Measurements from ENCODE around the gene G0S2.

The G0S2 gene

DNA sequence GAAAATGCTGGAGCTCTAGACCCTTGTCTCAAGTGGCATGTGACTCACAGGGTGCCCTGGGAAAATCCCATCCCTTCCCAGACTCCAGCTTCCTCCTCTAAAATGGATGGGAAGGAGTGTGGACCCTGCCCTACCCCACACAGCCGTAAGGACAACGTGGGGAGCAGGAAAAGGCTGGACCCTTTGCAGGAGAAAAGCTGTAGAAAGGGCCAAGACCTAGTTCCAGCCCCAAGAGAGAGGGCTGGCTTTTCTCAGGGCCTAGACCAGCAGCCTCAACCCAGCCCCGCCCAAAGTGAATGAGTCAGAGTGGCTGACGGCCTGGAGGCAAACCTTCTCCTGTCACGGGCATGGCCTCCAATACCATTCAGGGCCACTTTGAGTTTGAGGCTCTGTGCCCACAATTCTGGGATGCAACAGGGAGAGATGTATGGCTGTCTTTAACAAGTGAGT, 24.0 kb upstream of the G0S2 start (continued):
- TF ChIP-seq, protein P1, sequence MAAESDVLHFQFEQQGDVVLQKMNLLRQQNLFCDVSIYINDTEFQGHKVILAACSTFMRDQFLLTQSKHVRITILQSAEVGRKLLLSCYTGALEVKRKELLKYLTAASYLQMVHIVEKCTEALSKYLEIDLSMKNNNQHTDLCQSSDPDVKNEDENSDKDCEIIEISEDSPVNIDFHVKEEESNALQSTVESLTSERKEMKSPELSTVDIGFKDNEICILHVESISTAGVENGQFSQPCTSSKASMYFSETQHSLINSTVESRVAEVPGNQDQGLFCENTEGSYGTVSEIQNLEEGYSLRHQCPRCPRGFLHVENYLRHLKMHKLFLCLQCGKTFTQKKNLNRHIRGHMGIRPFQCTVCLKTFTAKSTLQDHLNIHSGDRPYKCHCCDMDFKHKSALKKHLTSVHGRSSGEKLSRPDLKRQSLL (tag by site-specific recombination; IDR thresholded peaks at IDR 0.05) = peak; percentile 26; the same call in 1 of the 2 replicates
- TF ChIP-seq, protein P2, sequence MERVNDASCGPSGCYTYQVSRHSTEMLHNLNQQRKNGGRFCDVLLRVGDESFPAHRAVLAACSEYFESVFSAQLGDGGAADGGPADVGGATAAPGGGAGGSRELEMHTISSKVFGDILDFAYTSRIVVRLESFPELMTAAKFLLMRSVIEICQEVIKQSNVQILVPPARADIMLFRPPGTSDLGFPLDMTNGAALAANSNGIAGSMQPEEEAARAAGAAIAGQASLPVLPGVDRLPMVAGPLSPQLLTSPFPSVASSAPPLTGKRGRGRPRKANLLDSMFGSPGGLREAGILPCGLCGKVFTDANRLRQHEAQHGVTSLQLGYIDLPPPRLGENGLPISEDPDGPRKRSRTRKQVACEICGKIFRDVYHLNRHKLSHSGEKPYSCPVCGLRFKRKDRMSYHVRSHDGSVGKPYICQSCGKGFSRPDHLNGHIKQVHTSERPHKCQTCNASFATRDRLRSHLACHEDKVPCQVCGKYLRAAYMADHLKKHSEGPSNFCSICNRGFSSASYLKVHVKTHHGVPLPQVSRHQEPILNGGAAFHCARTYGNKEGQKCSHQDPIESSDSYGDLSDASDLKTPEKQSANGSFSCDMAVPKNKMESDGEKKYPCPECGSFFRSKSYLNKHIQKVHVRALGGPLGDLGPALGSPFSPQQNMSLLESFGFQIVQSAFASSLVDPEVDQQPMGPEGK (tag by site-specific recombination; IDR thresholded peaks at IDR 0.05) = 0 out of 2 replicates have a peak, but pooled peaks have one; percentile 32
- peak; percentile 44; the same call in 1 of the 2 replicates for TF ChIP-seq PRDM1 (tag by site-specific recombination; IDR thresholded peaks at IDR 0.05)
- TF ChIP-seq, protein P3, sequence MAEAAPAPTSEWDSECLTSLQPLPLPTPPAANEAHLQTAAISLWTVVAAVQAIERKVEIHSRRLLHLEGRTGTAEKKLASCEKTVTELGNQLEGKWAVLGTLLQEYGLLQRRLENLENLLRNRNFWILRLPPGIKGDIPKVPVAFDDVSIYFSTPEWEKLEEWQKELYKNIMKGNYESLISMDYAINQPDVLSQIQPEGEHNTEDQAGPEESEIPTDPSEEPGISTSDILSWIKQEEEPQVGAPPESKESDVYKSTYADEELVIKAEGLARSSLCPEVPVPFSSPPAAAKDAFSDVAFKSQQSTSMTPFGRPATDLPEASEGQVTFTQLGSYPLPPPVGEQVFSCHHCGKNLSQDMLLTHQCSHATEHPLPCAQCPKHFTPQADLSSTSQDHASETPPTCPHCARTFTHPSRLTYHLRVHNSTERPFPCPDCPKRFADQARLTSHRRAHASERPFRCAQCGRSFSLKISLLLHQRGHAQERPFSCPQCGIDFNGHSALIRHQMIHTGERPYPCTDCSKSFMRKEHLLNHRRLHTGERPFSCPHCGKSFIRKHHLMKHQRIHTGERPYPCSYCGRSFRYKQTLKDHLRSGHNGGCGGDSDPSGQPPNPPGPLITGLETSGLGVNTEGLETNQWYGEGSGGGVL (tag by site-specific recombination; IDR thresholded peaks at IDR 0.05) = 0 out of 2 replicates have a peak, but pooled peaks have one; percentile 22
- TF ChIP-seq, protein P4, sequence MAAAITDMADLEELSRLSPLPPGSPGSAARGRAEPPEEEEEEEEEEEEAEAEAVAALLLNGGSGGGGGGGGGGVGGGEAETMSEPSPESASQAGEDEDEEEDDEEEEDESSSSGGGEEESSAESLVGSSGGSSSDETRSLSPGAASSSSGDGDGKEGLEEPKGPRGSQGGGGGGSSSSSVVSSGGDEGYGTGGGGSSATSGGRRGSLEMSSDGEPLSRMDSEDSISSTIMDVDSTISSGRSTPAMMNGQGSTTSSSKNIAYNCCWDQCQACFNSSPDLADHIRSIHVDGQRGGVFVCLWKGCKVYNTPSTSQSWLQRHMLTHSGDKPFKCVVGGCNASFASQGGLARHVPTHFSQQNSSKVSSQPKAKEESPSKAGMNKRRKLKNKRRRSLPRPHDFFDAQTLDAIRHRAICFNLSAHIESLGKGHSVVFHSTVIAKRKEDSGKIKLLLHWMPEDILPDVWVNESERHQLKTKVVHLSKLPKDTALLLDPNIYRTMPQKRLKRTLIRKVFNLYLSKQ (tag by site-specific recombination; IDR thresholded peaks at IDR 0.05; ENCODE audit: borderline replicate concordance) = no peak

DNA sequence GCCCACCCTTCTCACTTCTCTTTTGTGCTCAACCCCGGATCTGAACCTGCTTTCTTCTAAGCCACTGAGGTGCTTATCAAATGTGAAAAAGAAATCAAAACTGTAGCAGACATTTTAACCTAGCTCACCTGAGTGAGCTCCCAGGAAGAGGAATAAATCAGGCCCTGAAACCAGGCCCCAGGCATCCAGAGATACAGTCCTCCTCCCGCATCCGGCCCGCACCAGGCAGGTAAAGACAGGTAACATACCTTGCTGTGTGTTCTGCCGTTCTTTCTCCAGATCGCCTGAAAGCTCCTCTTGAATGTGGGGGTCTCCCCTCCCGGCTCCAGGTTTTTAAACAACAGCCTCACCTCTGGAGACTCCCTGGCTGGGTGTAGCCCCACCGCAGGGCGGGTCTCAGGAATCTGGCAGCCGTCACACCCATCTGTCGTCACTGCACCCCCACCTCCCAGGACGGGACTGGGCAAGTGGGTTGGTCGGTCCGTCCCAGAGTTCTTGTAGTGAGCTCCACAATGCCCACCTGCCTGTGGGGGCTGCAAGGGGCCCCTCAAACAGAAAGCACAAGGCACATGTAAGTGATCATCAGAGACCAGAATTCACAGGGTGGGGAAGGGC, 23.0 kb upstream of the G0S2 start, which contains the start of gene LAMB3:
TSS of gene LAMB3 (minus strand) at position 305 of the 615 bp plus-strand sequence. CDS start 1,481 bp downstream, outside the sequence.
- Histone ChIP-seq H3K36me3 (ENCODE audit: control insufficient read depth in 2 of 2, insufficient read depth in 1 of 2, low read length in 2 of 2) (no peaks in the 10 kb centered on the region), H3K4me3 (ENCODE audit: low read depth, low read length) (peak within 1 kb of the TSS; percentile 11), H3K9me3 (ENCODE audit: control insufficient read depth, insufficient read depth, low read depth, low read length) (no peaks in the 10 kb centered on the region), H3K4me1 (ENCODE audit: control insufficient read depth, insufficient read depth, low read length) (peaks cover 19% of the 10 kb centered on the region), H3K27ac (ENCODE audit: extremely low read depth, low read depth, low read length) (peak within 1 kb of the TSS; percentile 34)
- POLR2A ChIA-PET = interaction anchor here (1.0 to 1.2 kb wide), 2 partner anchors 17 to 23 kb away, joined by 3 to 4 read pairs; partner anchors contain the start of gene G0S2
- CTCF ChIA-PET = interaction anchor here (0.7 to 2.4 kb wide), 9 partner anchors 23 to 173 kb away, joined by 3 to 10 read pairs (median 4); partner anchors contain the start of gene G0S2
- TF ChIP-seq ZNF48 (tag by site-specific recombination; IDR thresholded peaks at IDR 0.05) (no peak), KLF1 (tag by site-specific recombination; IDR thresholded peaks at IDR 0.05) (peak; percentile 90)

DNA sequence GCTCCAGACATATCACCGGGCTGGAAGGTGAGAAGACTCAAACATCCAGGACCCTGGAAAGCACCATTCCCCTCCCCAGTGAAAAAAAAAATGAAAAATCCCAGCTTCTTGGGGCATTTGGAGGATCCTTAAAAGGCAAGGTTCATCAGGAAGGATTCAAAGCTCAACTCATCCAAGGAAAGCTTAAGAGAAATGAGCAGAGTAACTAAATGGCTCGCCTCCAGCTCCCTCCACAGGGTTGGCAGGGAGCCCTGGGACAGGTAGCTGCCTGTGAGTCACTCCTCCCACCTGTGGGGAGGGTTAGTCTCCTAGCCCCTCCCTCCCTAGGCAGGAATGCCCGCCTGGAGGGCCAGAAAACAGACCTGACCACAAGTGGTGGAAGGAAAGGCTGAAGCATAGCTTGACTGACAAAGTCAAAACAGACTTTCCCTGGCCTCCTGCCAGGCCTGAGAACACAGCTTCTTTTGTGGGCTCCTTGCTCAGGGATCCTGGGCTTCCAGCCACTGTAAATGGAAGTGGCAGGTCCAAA, 22.3 kb upstream of the G0S2 start:
- Histone ChIP-seq H3K4me3 (ENCODE audit: low read depth, low read length) (no peak overlapping the region), H3K27ac (ENCODE audit: extremely low read depth, low read depth, low read length) (peak overlapping the region; percentile 34), H3K4me1 (ENCODE audit: control insufficient read depth, insufficient read depth, low read length) (peaks cover 19% of the 10 kb centered on the region), H3K9me3 (ENCODE audit: control insufficient read depth, insufficient read depth, low read depth, low read length) (no peaks in the 10 kb centered on the region), H3K36me3 (ENCODE audit: control insufficient read depth in 2 of 2, insufficient read depth in 1 of 2, low read length in 2 of 2) (no peaks in the 10 kb centered on the region)
- CTCF ChIA-PET = interaction anchor here (0.7 to 2.4 kb wide), 12 partner anchors 22 to 87 kb away, joined by 3 to 10 read pairs (median 4); partner anchors contain the start of gene G0S2
- POLR2A ChIA-PET = interaction anchor here (1.0 to 1.2 kb wide), 2 partner anchors 18 to 22 kb away, joined by 3 to 4 read pairs; partner anchors contain the start of gene G0S2
- TF ChIP-seq, protein P5, sequence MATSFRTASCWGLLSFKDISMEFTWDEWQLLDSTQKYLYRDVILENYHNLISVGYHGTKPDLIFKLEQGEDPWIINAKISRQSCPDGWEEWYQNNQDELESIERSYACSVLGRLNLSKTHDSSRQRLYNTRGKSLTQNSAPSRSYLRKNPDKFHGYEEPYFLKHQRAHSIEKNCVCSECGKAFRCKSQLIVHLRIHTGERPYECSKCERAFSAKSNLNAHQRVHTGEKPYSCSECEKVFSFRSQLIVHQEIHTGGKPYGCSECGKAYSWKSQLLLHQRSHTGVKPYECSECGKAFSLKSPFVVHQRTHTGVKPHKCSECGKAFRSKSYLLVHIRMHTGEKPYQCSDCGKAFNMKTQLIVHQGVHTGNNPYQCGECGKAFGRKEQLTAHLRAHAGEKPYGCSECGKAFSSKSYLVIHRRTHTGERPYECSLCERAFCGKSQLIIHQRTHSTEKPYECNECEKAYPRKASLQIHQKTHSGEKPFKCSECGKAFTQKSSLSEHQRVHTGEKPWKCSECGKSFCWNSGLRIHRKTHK (tag by site-specific recombination; IDR thresholded peaks at IDR 0.05) = no peak
- TF ChIP-seq ZNF707 (tag by site-specific recombination; IDR thresholded peaks at IDR 0.05) (no peak), OSR2 (tag by site-specific recombination; IDR thresholded peaks at IDR 0.05) (peak; percentile 63), SCRT2 (tag by site-specific recombination; IDR thresholded peaks at IDR 0.05) (peak; percentile 94), OVOL3 (tag by site-specific recombination; IDR thresholded peaks at IDR 0.05) (no peak), KLF8 (tag by site-specific recombination; IDR thresholded peaks at IDR 0.05) (no peak), ZNF112 (tag by site-specific recombination; IDR thresholded peaks at IDR 0.05) (no peak), GLIS1 (tag by site-specific recombination; IDR thresholded peaks at IDR 0.05) (peak; percentile 74), ZNF140 (tag by site-specific recombination; IDR thresholded peaks at IDR 0.05) (no peak), PRDM1 (tag by site-specific recombination; IDR thresholded peaks at IDR 0.05) (peak; percentile 54; the same call in 1 of the 2 replicates), EGR2 (tag by site-specific recombination; IDR thresholded peaks at IDR 0.05; ENCODE audit: low read depth) (no peak)
- TF ChIP-seq, protein P3 (tag by site-specific recombination; IDR thresholded peaks at IDR 0.05) = peak; percentile 77
- TF ChIP-seq, protein P2 (tag by site-specific recombination; IDR thresholded peaks at IDR 0.05) = peak; percentile 79
